Osteoblast (primary cell): ENCODE results near the gene CCDC159. TPM values are rescaled to one million over a fixed set of nuclear protein-coding genes. Genes with fewer than 3 reads are reported as not detected.

ENCODE experiments used
- DNase-seq: peaks from one replicate; pipeline ENCODE4 v3.0.0; 2011; ENCODE audit warnings: low spot score, mixed read lengths; ENCODE audit not compliant: insufficient read length; ENCODE audit errors: missing footprints
- H2AFZ ChIP-seq: 2 replicates; pipeline ENCODE4 v1.6.0; 2011; ENCODE audit warnings: mild to moderate bottlenecking, low read length
- H3K27ac ChIP-seq: 2 replicates; pipeline ENCODE4 v1.5.1; 2011; ENCODE audit warnings: mild to moderate bottlenecking, low read depth, low read length, moderate library complexity
- H3K27me3 ChIP-seq: 2 replicates; pipeline ENCODE4 v1.6.0; 2012; ENCODE audit warnings: mild to moderate bottlenecking, control low read depth, inconsistent platforms, low read length, moderate library complexity; ENCODE audit not compliant: insufficient read depth
- H3K36me3 ChIP-seq: 2 replicates; pipeline ENCODE4 v1.5.1; 2011; ENCODE audit warnings: mild to moderate bottlenecking, low read length, control low read depth, moderate library complexity; ENCODE audit not compliant: insufficient read depth
- H3K4me1 ChIP-seq: 2 replicates; pipeline ENCODE4 v1.5.1; 2011; ENCODE audit warnings: mild to moderate bottlenecking, low read length, control low read depth, moderate library complexity; ENCODE audit not compliant: insufficient read depth
- H3K4me2 ChIP-seq: 2 replicates; pipeline ENCODE4 v1.6.0; 2011; ENCODE audit warnings: mild to moderate bottlenecking, low read length; ENCODE audit not compliant: insufficient read depth
- H3K4me3 ChIP-seq: fragments of 200-600 bp; sonication (generic); 3 replicates; pipeline ENCODE4 v1.5.1; 2012; ENCODE audit warnings: mild to moderate bottlenecking, low read length, inconsistent platforms; ENCODE audit not compliant: insufficient read depth
- H3K79me2 ChIP-seq: 2 replicates; pipeline ENCODE4 v1.6.0; 2012; ENCODE audit warnings: mild to moderate bottlenecking, low read length, control low read depth, inconsistent platforms; ENCODE audit not compliant: insufficient read depth
- H3K9me3 ChIP-seq: 2 replicates; pipeline ENCODE4 v1.5.1; 2011; ENCODE audit warnings: low read depth, low read length, control low read depth
- H4K20me1 ChIP-seq: 2 replicates; pipeline ENCODE4 v1.6.0; 2012; ENCODE audit warnings: mild to moderate bottlenecking, low read length, control low read depth; ENCODE audit not compliant: insufficient read depth
- CTCF ChIP-seq: IDR thresholded peaks from 2 replicates; pipeline ENCODE4 v1.5.1; 2011; ENCODE audit warnings: mild to moderate bottlenecking, low read depth, low read length, moderate library complexity; ENCODE audit errors: extremely low read depth
- total RNA-seq: library from RNA; depleted of rRNA; stranded (reverse); fragments of >200 nt; gene quantifications from 2 replicates; pipeline ENCODE4 v1.2.3, GENCODE V29; 2012

Gene CCDC159
- total RNA-seq, 1 donor, result 4.0 TPM

GRCh38 chr19:11383706-11384048 is 37.4 kb downstream of the CCDC159 start:
- peak overlapping the region; percentile 60 for H3K4me3 ChIP-seq
- no peak overlapping the region for H2AFZ ChIP-seq
- peak overlapping the region; percentile 60 for H3K4me2 ChIP-seq
- no peaks in the 10 kb centered on the region for H4K20me1 ChIP-seq
- peaks cover 14% of the 10 kb centered on the region for H3K27me3 ChIP-seq
- H3K4me1 ChIP-seq, result peaks cover 12% of the 10 kb centered on the region
- H3K9me3 ChIP-seq, result no peaks in the 10 kb centered on the region
- no peaks in the 10 kb centered on the region for H3K36me3 ChIP-seq
- H3K27ac ChIP-seq, result no peak overlapping the region
- H3K79me2 ChIP-seq, result peaks cover 6% of the 10 kb centered on the region
- no peak for TF ChIP-seq CTCF
- peak; percentile 66 for DNase-seq

- no peak overlapping the region for H3K4me3 ChIP-seq
- no peaks in the 10 kb centered on the region for H3K36me3 ChIP-seq
- peaks cover 10% of the 10 kb centered on the region for H3K4me1 ChIP-seq
- H3K9me3 ChIP-seq, result no peaks in the 10 kb centered on the region
- no peaks in the 10 kb centered on the region for H4K20me1 ChIP-seq
- H2AFZ ChIP-seq, result no peak overlapping the region
- no peak for TF ChIP-seq CTCF
- no peak overlapping the region for H3K4me2 ChIP-seq
- no peak overlapping the region for H3K27ac ChIP-seq
- H3K27me3 ChIP-seq, result peaks cover 14% of the 10 kb centered on the region
- peak; percentile 19 for DNase-seq
- H3K79me2 ChIP-seq, result peaks cover 6% of the 10 kb centered on the region
Measured at GRCh38 chr19:11384778-11385129, 38.4 kb downstream of the CCDC159 start.

GRCh38 chr19:11387162-11388034 is 41.1 kb downstream of the CCDC159 start:
- Histone ChIP-seq H3K4me3 (no peak overlapping the region), H4K20me1 (no peaks in the 10 kb centered on the region), H3K9me3 (peaks cover 2% of the 10 kb centered on the region), H2AFZ (no peak overlapping the region), H3K4me2 (no peak overlapping the region), H3K79me2 (no peaks in the 10 kb centered on the region), H3K27me3 (peaks cover 12% of the 10 kb centered on the region), H3K4me1 (no peaks in the 10 kb centered on the region), H3K36me3 (no peaks in the 10 kb centered on the region), H3K27ac (no peak overlapping the region)
- no peak for TF ChIP-seq CTCF
- peak; percentile 18 for DNase-seq

GRCh38 chr19:11390359-11390758 is 44.0 kb downstream of the CCDC159 start:
- H3K79me2 ChIP-seq, result no peaks in the 10 kb centered on the region
- peak; percentile 61 for DNase-seq
- no peaks in the 10 kb centered on the region for H4K20me1 ChIP-seq
- H3K4me3 ChIP-seq, result no peak overlapping the region
- no peaks in the 10 kb centered on the region for H3K27me3 ChIP-seq
- TF ChIP-seq CTCF, result no peak
- H3K4me2 ChIP-seq, result no peak overlapping the region
- no peaks in the 10 kb centered on the region for H3K36me3 ChIP-seq
- H3K27ac ChIP-seq, result no peak overlapping the region
- no peak overlapping the region for H2AFZ ChIP-seq
- H3K9me3 ChIP-seq, result peaks cover 2% of the 10 kb centered on the region
- no peaks in the 10 kb centered on the region for H3K4me1 ChIP-seq
